Measurements from ENCODE around the gene CRADD.
"Not testable (repeated sequence)": the region's sequence is repeated elsewhere in the genome, so short reads cannot be mapped to it uniquely, and the experiment has no call there.

Gene CRADD

DNA sequence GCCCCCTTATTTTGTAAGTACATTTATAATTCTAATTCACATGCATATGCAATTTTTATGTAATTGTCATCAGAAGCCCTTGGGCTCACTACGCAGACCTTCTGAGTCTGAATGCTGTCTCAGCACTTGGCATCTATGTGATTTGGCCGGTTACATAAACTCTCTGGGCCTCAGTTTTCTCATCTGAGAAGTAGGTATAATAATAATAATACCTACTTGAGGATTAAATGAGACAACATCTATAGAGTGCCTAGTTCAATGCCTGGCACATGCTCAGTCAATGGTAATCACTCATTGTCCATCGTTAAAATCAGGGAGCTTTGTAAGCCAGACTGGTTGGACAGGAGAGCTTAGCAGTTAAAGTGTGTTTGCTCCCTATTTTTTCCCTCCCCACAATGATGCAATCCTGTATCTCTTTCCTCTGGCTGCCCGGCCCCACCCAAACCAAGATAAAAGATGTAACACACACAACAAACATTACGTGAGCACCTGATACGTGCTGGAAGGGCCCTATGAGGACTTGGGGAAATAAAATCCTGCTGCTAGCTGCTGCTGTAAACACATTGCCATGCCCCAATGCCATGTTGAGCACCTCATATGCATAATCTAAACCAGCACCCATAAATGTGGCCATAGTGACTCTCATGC is 235.0 kb downstream of the CRADD start:
- DNase-seq, result no peak

DNA sequence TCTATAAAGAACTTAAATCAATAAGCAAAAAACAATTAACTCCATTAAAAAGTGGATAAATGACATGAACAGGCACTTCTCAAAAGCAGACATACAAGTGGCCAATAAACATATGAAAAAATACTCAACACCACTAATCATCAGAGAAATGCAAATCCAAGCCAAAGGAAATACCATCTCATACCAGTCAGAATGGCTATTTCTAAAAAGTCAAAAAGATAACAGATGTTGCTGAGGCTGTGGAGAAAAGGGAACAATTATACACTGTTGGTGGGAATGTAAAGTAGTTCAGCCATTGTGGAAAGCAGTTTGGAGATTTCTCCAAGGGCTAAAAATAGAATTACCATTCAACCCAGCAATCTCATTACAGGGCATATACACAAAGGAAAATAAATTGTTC is 236.7 kb downstream of the CRADD start:
- no peak for DNase-seq

DNA sequence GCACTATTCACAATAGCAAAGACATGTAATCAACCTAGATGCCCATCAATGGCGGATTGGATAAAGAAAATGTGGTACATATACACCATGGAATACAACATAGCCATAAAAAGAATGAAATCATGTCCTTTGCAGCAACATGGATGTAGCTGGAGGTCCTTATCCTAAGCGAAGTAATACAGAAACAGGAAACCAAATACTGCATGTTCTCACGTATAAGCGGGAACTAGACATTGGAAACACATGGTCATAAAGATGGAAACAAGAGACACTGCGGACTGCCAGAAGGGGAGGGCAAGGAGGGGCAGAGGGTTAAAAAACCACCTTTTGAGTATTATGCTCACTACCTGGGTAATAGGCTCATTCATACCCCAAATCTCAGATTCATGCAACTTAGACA is 237.1 kb downstream of the CRADD start:
- no peak for DNase-seq

DNA sequence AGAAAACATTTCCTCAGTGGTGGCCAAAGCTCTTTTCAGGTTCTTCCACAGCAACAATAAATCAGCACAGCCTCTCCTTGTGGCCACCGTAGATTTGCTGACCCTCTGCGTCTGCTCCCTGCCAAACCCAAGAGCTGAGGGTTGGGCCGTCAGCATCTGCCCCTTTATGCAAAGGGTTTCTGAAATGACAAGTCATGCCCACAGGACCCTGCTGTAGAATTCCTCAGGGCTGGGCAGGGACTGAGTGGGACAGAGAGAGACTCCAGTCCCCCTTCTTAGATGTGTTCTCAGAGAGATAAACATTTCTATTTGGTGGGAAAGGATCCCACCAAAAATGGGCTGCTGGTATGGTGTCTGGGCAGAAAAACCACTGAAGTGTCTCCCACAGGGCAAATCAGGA is 238.2 kb downstream of the CRADD start:
- DNase-seq, result no peak

DNA sequence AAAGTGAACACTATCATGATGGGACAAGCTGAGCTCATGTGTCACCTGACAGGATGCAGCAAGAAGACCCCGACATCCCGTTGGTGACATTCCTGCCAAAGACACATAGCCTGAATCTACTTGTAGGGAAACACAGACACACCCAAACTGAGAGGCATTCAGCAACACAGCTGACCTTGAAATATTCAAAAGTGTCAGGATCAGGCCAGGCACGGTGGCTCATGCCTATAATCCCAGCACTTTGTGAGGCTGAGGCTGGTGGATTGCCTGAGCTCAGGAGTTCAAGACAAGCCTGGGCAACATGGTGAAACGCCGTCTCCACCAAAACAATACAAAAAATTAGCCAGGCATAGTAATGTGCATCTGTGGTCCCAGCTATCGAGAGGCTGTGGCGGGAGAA is 239.2 kb downstream of the CRADD start:
- no peak for DNase-seq

DNA sequence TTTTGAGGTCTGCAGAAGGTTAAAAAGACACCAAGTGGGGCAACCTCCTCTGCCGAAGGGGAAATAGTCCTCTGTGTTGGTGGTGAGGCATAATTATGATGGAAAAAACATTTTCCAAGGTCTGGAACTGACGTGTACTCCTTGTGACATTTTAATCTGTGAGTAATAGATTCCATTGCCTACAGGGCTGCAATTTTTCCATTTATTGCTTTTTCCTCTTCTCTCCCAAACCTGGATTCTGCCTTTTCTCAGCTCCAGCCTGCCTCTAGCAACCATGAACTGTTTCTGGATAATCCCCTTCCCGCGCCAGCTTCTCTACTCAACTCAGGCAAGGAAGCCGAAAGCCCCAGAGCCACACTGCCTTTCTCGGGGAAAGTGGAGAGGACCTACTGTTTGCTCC is 241.1 kb downstream of the CRADD start:
- DNase-seq, result no peak

DNA sequence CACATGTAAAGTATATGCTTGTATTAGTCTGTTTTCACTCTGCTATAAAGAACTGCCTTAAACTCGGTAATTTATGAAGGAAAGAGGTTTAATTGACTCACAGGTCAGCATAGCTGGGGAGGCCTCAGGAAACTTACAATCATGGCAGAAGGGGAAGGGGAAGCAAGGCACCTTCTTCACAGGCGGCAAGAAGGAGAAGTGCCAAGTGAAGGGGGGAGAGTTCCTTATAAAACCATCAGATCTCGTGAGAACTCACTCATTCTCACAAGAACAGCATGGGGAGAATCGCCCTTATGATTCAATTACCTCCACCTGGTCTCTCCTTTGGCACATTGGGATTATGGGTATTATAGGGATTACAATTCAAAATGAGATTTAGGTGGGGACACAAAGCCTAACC is 241.7 kb downstream of the CRADD start:
- no peak for DNase-seq

DNA sequence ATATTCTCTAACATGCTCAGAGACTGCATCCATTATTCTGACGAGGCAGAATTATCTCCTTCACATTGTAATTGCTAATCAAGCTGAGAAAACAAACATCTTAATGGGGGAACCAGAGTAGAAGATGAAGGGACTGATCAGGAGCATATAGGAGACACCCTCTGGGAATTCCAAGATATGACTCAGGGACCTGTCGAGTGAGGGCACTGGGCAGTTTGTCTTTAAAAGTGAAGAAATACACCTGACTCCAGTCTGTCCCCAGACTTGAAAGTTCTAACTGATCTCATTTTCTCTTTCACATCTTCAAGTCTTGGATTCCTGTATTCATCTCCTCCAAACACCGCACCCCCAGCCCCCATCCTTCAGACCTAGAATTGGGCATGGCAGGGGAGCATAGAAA is 244.3 kb downstream of the CRADD start:
- no peak for DNase-seq

DNA sequence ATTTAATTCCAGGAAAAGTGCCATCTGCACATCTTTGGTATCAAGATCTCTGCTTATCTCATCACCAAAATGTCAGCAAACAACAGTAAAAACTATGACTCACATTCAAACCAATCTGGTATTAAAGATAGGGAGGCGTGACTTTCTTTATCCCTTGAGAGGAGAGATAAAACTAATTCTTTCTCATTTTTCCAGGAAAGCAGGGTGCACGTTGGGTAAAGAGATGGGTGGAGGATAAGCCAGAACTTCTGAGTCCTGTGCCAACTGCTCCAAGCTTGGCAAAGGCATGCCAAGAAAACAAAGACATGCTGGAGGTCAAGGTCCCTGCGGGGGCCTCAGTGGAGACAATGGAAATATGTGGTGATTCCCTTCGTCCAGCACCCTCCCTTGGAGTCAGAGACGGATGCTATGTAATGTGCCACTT is 245.4 kb downstream of the CRADD start:
- no peak for DNase-seq

DNA sequence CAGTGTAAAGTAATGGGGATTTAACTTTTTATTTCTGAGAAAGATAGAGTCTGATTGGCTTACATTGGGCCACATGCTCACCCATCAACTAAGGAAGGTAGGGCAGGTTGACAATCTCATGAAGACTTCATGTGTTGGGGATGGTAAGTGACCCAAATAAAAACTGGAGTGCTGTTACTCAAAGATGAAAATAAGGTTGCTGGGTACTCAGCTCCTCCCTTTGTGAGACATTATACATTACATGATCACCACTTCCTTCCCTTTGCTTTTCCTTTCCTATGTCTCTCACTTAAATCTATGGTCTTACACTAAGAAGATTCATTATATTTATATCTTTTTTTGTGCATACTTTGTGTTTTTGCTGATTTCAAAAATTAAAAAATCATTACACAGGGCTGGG is 247.2 kb downstream of the CRADD start:
- DNase-seq, result no peak

DNA sequence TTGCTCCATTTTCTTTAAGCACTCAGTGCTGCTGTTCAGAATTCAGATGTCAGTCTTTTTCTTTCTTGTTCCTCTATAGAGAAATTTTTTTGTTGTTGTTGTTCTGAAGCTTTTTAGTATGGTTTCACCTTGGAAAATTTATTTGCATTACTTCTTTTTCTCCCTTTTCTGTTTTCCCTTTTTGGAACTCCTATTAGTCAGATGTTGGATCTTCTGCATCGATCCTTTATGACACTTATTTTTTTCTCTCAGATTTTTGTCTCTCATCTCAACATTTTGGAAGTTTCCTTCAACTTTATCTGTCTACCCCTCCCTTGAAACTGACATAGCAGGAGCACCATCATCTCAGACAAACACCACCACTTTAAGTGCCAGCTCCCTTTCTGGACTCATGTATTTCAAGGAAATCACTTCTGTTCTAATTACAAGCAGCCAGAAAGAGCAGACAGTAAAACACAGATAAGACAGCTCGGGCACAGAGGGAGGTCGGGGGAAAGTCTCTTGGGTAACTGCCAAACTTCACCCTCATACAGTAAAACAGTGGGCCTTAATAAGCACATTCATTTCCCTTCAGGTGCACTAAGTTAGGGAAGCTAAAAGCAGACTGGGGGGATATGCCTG is 248.5 kb downstream of the CRADD start:
- no peak for DNase-seq

DNA sequence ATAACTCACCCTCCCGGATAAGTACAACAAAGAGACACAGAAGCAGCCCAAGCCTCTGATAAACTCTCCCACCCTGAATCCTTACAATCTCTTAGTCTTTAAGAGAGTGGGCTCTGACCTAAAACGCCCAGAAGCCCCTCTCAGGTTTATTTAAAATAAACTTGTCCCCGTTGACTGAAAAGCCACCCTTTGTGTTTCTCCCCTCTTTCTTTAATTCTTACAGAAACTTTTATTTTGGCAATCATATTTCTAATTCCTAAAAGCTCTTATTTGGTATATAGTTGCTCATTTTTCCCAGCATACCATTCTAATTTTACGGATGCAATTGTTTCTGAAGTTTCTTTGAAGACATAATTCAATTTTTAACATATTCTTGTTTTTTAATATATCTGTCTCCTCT is 249.1 kb downstream of the CRADD start:
- no peak for DNase-seq

DNA sequence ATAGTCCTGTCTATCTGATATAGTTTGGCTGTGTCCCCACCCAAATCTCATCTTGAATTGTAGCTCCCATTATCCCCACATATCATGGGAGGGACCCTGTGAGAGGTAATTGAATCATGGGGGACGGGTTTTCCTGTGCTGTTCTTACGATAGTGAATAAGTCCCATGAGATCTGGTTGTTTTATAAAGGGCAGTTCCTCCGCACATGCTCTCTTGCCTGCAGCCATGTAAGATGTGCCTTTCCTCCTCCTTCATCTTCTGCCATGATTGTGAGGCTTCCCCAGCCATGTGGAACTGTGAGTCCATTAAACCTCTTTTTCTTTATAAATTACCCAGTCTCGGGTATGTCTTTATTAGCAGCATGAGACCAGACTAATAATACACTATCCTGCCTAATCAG is 251.9 kb downstream of the CRADD start:
- DNase-seq, result not testable (repeated sequence)

DNA sequence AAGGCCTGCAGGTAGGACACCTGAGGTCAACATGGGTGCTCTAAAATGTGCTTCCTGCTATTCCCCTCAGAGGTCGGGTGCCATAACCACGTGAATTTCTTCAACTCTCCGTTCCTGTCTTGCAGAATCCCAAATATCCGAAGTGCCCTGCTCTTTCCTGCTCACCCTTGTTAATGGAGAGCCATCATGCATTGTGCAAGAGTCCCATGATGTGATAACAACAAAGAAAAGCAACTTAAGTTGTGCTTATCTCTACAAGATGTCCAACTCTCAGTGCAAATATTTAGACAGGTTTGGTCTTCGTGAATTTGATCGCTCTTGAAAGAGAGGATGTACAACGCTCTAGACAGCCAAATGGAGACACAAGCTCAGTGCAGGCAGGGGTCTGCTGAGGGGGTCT is 260.6 kb downstream of the CRADD start:
- DNase-seq, result no peak

DNA sequence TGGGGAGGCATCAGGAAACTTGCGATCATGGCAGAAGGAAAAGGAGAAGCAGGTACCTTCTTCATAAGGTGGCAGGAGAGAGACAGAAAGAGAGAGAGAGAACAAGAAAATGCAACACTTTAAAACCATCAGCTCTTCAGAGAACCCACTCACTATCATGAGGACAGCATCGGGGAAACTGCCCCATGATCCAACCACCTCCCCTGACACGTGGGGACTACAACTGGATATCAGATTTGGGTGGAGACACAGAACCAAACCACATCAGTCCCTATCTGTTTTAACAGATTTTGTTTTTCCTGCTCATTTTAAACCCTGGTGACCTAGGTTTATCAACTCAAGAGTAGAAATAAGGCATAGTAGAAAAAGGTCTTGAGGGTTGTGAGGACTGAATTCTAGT is 261.1 kb downstream of the CRADD start:
- DNase-seq, result no peak

DNA sequence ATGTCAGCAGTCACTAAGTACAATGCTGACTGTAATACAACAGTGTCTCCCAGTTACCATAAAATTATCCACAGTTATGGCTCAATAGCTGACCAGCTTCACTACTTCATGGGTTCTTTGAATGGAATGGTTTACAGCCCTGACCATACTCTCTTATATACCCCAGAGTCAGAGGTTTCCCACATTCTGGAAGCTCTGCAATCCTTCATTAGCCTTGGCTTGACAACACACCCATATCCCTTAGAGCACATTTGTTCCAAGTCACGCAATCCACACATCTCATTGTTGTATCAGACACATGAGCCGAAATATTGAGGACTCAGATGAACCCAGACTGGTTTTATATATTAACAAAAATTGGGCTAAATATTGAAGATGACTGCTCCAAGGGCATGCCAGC is 261.8 kb downstream of the CRADD start:
- DNase-seq, result no peak

DNA sequence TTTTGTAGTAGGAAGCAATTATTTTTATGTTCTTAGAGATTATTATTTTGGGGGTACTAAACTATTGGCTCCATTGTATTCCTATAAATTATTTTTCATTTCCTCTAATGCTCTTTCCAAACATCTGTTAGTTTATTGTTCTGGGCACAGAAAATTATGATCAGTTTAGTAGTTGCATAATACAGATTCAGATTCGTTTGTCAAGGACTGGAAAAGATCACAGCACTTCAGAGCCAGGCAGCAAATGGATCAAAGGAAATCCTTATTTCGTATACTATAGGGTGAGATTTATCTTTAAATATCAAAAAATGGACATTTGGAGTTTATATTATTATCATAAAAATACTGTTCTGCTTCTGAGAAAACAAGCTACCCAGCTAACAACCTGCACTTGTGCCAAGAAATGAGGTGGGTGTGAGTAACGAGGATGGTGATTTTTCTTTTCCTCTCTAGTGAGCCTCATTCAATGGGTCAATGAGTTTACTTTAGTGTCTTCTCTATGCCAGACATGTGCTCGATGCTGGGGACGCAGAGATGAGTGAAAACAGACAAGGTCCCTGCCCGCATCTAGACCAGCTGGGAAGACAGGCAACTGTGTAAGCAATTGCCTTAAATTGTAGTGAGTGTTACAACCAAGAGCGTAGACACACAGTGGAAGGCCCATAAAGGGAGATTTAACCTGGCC is 262.6 kb downstream of the CRADD start:
- no peak for DNase-seq

DNA sequence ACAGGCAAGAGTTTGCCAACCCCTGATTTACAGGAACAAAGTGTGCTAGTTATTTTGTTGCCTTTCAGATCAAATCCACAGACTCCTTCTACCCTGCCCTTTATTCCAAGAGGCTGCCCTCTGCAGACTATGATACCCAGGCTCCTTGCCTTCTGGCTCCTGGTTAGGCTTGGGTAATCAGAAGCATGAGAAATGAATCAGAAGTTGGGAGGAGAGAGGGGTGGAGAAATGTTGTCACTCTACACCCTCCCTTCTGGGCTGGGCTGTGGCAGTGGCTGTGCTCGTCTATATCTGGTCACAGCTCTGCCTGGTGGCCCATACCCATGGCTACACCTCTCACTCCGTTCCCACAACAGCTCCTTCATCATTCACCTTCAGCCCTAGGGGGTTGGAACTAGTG is 266.6 kb downstream of the CRADD start:
- no peak for DNase-seq

DNA sequence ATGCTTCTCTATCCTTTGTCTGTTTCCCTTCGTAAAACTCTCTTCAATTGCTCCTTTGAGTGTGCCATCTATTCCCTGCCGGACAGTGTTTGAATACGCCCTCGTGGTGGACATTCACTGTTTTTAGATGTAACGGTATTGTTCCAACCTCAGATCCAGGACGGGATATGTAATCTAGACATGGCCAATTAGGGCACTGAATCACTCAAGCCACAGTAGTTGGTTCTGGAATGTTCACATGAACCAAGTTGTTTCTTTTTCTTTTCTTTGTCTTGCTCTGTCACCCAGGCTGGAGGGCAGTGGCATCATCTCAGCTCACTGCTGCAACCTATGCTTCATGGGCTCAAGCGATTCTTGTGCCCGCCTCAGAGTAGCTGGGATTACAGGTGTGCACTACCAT is 267.0 kb downstream of the CRADD start:
- DNase-seq, result no peak

Measured in GF-D8 (cell line).